HG03045 (cell line): Measurements from ENCODE around the gene PDE8B.

ENCODE experiments used
- ATAC-seq: cut with Tn5 transposase; IDR thresholded peaks from one replicate; pipeline ENCODE4 v1.9.1; 2021; ENCODE audit warnings: mild to moderate bottlenecking, moderate library complexity; ENCODE audit not compliant: unreplicated experiment

PDE8B gene

DNA sequence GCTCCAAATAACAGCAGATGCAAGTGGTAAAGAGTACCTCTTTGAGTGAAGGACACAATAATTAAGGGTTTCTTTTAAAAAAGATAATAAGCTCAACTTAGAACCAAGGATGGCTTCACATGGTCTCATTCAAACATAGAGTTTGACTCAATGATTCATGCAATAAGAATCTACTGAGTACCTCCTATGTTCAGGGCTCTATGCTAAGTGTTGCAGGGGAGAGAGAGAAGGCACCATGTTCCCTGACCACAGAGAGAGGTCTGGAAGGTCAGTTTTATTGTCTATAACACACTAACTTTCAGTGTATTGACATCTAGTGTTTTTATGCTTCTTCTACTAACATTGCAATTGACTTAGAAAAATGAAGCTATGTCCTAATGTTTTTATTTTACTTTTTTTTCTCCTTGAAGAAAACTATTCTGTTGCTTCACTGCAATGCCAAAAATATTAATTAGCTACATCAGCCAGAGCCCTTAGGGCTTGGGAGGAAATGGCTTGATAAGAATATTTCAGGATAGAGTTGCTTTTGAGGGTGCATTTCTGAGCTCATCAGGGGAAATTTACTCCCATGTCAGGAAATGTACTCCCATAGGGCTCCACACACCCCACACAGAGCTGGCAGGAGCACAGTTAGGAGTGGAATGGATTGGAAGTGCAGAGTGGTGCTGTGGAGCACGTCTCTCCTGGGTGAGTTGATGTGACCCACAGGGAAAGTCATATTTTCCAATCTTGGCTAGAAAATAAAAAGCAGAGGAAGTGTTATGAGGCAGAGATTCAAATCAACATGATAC is 106.6 kb downstream of the PDE8B start:
- ATAC-seq: no peak

DNA sequence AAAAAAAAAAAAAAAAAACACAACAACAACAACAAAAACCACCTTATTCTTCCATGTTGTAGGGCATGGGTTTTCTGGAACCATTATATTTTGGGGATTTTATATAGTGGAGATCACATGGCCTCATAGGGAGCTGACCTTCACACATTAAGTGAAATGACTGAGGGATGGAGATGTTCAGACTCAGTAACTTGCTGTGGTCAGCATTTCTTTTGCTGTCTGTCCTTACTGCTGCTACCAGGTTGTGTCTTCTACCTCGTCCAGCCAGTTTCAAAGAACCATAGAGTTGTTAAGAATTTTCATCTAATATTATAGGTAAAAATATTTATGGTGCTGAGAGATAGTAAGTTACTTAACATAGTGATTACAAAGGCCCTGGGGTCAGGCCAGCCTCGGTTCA is 107.6 kb downstream of the PDE8B start:
- no peak for ATAC-seq

DNA sequence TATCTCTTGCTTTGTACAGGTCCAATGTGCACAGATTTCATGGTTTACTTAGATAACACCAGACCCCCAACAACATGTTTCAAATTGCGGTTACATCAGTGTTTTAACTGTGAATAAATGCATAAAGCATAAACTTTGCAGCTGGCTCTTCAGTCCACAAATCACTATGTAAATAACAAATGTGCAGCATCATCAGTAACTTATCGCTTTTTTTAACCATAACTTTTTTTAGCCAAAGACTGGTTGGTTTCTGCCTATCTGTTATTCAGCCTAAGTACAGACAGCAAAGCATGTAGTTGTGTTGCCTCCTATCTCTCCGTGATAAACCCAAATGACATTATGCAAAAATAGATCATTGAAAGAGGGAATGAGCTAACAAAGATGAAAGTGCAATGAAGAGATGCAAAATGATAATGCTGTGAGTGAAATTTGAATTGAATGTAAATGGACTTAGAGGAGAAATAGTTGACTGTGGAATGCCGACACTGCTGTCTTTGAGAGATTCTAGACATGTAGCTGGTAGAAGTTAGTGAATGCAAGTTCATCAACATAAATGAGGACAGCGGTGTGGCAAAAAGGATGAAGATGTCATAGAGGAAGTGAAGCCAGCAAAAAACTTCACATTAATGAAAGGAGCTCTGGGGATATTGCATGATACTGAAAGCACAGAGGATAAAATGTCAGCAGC is 108.8 kb downstream of the PDE8B start:
- no peak for ATAC-seq

DNA sequence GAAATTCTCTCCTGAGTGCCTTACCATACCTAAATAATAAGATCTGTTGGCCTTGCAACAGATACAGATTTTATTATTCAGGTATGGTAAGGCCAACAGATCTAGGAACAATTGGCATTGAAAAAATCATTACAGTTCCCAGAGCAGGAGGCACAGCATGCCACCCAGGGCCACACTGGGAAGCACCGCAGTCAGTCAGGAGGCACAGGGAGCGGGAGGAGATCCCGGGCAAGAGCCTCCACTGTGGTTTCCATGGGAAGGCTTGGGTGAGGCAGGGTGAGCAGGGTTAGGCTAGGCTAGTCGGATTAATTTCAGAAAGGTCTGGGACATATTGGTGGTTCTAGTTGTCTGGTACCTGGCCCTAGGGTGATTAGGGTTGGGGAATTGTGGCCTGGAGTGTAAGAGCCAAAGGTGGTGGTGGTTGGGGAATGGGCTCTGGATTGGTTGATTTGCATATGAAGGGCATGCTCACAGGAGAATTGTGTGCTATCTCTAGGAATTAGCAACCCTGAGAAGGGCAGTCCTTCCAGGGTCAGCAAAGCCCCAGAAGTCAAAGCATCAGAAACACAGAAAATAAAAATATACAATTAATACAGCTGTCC is 111.4 kb downstream of the PDE8B start:
- no peak for ATAC-seq

DNA sequence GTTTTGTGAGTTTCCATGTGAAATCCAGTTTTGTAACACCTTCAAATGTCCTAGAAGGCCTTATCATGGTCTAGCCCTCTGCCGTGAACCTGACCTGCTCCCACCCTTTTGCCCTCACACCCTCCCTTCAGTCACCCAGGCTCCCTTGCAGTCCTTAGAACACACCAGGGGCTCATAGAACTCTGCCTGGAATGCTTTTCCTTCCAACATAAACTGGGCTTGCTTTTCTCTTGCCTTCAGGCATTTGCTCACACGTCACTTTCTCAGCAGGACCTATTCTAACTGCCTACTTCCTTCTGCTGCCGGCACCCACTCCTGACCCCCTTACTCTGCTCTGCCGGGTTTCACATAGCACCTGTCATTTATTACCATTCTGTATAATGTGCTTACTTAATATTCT is 111.9 kb downstream of the PDE8B start:
- ATAC-seq: no peak

DNA sequence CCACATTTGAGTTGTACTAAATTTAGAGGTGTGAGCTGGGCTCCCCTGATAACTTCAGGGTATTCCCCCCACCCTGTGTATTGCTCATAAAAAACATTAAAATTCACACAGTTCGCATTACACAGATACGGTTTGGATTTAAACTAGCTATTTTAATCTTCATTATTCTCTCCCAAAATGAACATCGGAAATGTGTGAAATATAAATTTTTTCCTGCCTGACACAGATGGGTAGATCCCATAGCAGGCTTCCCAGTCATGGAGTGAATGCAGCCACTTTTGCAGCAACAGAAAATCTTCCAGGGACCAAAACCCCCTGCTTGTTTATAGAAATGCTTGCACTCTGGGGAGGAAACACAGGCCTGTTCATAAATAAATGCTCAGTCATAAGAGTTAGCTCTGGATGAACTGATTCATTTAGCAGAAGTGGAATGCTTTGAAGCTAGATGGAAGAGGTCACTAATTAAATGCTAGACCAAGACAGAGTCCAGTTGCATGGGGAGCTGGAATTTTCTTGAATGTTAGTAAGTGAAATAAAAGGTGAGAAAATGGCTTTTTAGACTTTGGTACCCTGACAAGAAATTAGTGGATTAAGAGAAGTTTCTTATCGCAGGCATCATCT is 115.6 kb downstream of the PDE8B start:
- no peak for ATAC-seq

DNA sequence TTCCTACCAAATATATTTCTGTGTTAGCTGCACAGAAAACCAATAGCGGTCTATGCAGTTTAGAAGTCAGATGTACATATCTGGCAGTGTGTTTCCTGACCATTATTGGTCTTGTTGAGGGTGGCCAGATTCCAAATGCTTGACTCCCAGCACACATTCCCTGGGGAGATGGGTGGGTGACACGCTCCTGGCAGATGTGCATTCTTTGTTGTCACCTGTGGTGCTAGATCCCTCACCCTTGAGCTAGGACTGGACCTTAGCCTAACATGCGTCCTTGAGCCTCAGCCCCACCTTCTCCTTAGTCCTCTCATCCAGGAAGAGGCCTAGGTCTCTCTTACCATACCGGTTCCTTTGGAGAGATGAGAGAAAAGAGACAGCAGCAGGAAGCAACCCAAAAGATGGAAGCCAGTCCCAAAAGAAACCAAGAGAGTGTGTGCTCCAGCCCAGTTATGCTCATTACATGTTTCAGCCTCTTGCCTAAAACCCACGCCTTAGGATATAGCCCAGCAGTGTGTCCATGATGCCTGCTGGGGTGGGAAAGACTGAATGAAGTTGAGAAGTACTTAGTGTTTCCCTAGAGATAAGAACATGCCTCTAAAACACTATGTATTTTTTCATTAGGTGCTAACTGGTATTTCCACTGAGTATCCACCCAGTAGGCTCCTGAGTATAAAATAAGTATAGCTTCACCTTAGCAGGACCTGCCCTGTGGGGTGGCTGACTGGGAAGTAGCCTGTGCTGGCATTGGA is 116.7 kb downstream of the PDE8B start:
- ATAC-seq: no peak

DNA sequence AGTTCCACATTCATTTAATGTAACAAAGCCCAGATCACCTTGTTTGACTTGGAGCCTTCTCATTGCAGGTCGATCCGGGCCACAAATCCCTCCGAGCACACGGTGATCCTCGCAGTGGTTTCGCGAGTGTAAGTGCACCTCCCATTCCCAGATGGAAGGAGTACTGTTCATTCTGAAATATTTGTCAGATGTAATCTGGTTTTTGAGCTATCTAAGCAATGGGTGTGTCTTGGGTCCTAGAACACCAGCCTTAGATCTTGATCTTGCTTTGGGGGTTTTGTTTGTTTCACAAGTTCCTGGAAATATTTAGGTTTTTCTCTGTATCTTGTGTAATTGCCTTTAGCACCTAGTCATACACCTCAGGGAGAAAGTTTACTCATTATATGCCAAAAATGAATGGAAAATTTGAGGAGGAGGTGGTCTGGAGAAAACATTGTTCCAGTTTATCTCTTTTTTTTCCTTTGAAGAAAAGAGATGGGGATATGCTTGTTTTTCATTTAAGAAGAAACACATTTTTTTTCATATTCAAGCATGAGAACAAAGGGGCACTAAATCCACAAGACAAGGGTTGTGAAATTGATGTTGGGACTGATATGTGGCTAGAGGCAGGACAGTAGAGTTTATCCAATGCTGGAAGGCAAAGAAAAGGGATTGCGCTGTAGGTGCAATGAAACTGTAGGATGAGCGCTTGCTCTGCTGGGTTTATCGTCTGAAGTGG is 118.6 kb downstream of the PDE8B start:
- ATAC-seq: no peak

DNA sequence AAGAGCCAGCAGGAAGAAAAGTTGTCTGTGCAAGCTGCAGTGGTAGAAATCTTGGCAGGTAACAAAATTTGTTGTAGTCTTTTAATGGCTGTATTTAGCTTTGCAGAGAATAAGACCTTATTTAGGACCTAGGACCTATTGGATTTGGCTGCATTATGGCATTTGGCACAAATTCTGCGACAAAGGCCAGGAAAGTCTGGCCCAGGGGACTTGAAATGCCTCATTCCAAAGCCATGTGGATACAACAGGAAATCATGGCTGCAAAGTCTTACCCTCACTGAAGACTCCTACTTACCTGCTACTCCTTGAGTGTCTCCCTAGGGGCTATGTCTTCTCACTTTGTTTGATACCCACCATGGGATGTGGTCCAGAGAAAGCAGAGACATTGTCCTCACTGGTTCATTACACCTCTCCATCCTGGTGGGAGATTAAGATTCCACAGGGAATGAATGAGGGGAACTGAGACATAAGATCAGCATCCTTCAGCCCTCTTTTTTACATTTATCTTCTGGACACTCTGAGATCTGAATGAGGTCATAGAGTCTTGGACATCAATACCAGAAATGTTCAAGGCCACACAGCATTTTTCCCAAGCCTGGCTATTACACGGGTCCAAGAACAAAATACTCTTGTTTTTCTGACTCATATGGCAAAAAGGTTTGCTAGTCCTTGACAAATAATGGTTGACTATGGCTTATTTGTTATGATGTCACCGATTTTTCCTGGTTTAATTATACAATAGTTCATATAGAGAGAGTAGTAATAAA is 119.4 kb downstream of the PDE8B start:
- ATAC-seq: no peak

DNA sequence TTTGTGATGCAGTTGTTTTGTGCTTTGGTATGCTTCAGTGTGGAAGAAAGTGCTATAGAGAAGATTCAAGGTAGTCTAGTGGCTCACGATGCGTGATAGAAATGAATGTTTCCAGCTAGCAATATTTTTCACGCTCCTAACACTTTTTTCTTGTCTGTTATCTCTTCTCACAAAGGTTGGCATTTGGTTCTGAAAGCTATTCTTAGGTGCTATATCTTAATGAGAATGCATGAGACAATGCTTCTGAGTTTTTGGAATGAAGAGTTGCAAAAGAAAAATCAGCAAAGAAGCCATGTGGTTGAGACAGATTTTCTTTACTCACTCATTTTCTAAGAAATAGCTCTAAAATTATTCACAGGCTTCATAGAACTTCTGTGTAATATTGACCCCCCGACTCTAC is 122.6 kb downstream of the PDE8B start:
- no peak for ATAC-seq

DNA sequence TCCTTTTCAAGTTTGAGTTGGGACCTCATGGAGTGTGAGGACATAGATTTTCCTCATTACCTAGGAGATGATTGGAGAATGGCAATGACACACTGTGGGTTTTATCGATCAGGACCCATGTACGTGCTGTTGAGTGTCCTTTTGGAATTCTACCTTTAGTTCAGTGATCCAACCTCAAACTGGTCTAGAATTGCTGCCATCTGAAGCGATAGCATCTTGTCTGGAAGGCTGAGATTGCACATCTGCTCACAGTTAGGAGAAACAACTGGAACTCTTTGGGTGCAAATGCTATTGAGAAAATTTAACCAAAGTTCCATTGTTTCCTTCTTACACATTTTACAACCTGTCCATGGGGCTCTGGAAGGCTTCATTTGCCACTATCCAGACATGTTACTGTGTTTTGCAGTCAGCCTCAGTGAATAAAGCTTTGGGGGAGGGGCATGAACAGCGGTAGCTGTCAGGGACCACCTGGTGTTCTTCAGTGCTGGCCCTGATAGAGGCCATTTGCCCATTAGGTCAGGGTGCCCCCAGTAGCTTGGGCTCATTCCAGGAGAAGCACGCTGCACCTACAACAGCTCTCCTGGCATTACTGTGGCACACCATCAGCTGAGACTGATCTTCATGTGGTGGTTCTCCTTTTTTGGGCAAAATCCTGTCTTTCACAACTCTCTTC is 123.1 kb downstream of the PDE8B start:
- no peak for ATAC-seq

DNA sequence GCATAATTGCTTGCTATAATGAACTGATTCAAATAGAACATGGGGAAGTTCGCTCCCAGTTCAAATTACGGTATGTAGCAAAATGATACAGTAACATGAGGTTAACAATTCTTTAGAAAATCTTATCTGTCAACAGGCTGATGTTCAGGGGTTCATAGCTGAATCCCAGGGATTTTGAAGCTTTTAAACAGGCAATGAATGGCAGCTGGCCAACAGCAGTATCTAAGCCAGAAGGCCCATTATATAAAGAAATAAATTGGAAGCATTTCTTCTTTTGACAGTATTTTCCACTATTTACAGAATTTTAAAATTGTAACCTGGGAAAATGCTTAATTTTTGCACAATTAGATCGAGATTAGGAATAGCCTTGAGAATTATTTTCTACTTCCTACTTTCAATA is 126.8 kb downstream of the PDE8B start:
- no peak for ATAC-seq

DNA sequence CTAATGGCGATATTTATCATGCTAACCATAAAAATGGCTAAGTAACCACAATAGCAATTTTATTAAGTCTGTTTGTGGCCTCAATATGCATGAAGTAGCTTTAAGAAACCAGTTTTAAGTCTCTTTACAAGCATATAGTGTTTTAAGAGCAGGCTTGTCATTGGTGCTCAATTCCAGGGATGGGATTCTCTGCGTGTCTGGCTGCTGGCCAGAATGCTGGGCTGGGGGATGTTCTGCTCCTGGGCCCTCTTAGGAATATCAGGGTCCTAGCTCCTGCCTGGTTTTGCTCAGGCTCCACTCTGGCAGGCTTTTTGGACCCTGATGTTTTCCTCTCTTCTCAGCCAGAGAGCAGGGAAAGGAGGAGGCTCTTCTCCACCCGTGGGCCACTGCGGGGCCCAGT is 127.2 kb downstream of the PDE8B start:
- ATAC-seq: no peak

DNA sequence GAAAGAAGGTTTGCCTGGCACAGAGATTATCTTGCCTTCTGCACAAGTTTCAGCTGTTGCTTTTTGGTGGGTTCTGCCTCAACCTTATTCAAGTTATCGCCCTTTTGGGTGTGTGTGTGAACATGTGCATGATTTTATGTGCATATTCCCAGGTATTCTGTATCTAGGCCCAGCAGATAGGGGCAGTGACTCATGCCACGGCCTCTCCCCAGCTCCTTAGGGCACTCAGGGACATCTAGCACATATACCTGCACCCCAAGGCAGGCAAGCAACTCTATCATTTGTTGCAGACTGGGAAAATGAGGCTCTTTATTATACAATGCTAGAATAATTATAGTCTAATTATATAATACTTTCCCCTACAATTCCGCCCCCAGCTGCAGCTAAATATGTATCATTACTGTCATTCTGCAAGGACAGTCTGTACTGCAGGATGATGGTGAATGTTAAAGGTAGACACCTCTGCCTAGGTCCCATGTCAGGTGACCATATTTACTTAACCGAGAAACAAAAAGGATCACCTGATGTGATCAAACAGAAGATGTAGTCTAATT is 128.9 kb downstream of the PDE8B start:
- no peak for ATAC-seq

DNA sequence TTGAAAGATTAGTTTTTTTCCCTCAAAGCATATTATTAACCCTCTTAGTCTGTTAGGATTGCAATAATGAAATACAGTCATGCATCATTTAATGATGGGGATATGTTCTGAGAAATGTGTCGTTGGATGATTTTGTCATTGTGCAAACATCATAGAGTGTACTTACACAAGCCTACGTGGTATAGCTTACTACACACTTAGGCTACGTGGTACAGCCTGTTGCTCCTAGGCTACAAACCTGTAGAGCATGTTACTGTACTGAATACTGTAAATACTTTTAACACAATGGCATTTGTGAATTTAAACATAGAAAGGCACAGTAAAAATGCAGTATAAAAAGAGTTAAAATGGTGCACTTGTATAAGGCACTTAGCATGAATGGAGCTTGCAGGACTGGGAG is 132.7 kb downstream of the PDE8B start:
- no peak for ATAC-seq

DNA sequence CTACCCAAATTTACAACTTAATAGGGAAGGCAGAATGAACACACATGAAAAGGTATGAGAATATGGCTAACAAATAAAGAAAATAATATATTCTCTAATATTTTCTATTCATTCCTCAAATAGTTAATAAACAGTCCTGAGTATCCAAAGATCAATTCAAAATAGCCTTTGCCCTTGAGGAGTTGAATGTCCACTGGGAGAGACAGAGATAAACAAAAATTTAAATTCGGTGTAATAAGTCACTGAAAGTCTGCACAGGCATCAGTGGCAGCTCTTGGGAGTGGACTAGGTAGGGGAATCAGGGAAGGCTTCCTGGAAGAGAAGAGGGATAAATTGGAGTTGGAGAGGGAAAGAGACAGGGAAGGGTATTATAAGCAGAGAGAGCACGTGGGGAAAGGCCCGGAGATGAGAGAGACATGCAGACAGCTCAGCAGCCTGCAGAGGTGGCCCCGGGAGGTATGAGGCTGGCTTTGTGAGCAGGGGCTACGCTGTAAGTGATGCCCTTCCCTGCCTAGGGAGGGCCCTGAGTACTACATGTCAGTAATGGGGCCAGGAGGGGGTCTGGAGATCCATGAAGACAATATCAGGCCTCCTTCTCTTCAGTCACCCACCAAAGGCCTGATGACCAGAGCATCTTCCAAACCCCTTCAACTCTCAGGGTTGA is 137.1 kb downstream of the PDE8B start:
- ATAC-seq: no peak

DNA sequence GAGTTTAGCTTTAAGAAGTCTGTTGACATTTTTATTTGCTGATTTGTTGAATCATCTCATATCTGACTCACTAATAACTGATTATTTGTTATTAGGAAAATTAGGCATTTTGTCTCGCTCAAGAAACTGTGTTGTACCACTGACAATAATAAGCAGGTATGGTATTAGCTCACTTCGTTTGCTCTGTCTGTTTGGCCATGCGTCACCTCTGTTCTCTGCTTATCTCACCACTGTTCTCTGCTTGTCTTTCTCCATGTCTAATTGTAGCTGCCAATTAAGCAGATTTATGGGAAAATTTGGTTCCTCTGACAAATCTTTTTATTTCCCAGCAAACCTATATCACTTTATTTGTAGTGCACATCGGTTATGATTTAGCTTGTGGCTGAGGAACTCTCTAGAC is 142.8 kb downstream of the PDE8B start:
- ATAC-seq: no peak

DNA sequence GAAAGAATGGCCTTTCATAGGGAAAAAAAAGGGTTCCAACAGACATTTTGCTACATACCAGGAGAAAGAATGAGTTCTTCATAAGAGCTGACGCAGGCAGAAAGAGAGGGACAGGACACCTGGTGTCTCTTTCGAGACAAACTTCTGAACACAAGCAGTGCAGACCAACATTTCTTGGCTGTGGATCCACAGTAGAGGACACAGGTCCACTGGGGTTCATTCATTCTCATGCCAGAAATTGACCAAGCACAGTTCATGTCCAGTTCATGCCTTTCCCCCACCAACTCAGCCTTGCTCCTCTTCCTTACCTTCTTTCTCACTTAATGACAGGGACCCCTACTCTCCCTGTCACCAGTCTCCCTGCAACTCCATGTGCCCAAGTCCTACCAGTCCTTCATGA is 144.0 kb downstream of the PDE8B start:
- no peak for ATAC-seq
